IMR-90 (cell line): ENCODE results near the gene EML4. TPM values are rescaled to one million over a fixed set of nuclear protein-coding genes. Genes with fewer than 3 reads are reported as not detected.

ENCODE experiments used
- ATAC-seq: fragments of 200-7000 bp; cut with Tn5 transposase; 2 replicates; pipeline ENCODE4 v1.9.1; 2020; ENCODE audit warnings: low read depth, mild to moderate bottlenecking, moderate library complexity
- BruUV-seq: library from RNA; stranded (reverse); fragments of 400-500 nt; replicated peaks from 2 replicates; lab custom pipeline; 2021; lab: Mats Ljungman, UMichigan
- CTCF ChIA-PET: fragments of 300-600 bp; formaldehyde crosslinking; extraction: SDS; loops from one replicate; lab custom pipeline; 2021; ENCODE audit warnings: antibody characterized with exemption; lab: Yijun Ruan, JAX
- POLR2A ChIA-PET: fragments of 300-600 bp; sonication (Branson Sonifier 250); formaldehyde crosslinking; loops from one replicate; lab custom pipeline; 2022; ENCODE audit warnings: antibody characterized with exemption; ENCODE audit not compliant: unreplicated experiment; lab: Charles Lee
- DNase-seq: peaks from one replicate; pipeline ENCODE4 v3.0.0; 2013
- H2AFZ ChIP-seq: replicated peaks from 2 replicates; pipeline ENCODE3; 2013; ENCODE audit warnings: low read length, mild to moderate bottlenecking; ENCODE audit not compliant: poor library complexity
- H2AK5ac ChIP-seq: 2 replicates; pipeline ENCODE4 v1.6.1; 2013; ENCODE audit warnings: low read depth, low read length, inconsistent platforms
- H2AK9ac ChIP-seq: replicated peaks from 2 replicates; pipeline ENCODE3; 2013; ENCODE audit warnings: mild to moderate bottlenecking, low read depth, low read length, moderate library complexity; ENCODE audit not compliant: poor library complexity
- H2BK120ac ChIP-seq: 2 replicates; pipeline ENCODE4 v1.6.1; 2013; ENCODE audit warnings: low read depth, low read length, inconsistent platforms
- H2BK15ac ChIP-seq: 3 replicates; pipeline ENCODE4 v1.6.1; 2013; ENCODE audit warnings: low read depth, low read length, inconsistent platforms
- H2BK20ac ChIP-seq: 2 replicates; pipeline ENCODE4 v1.6.1; 2013; ENCODE audit warnings: low read depth, mild to moderate bottlenecking, inconsistent platforms, low read length, moderate library complexity
- H2BK5ac ChIP-seq: 2 replicates; pipeline ENCODE4 v1.6.1; 2013; ENCODE audit warnings: mild to moderate bottlenecking, low read depth, low read length, inconsistent platforms; ENCODE audit not compliant: poor library complexity, severe bottlenecking
- H3K14ac ChIP-seq: replicated peaks from 2 replicates; pipeline ENCODE4 v1.6.1; 2013; ENCODE audit warnings: low read depth, low read length, inconsistent platforms
- H3K18ac ChIP-seq: 2 replicates; pipeline ENCODE4 v1.6.1; 2013; ENCODE audit warnings: low read depth, low read length, control low read depth
- H3K23ac ChIP-seq: 2 replicates; pipeline ENCODE4 v1.6.1; 2013; ENCODE audit warnings: low read depth, low read length, inconsistent platforms
- H3K27ac ChIP-seq: 2 replicates; pipeline ENCODE4 v1.5.1; 2013; ENCODE audit warnings: mild to moderate bottlenecking, control low read depth, low read length; ENCODE audit not compliant: insufficient read depth
- H3K27me3 ChIP-seq: 2 replicates; pipeline ENCODE4 v1.6.1; 2013; ENCODE audit warnings: low read length; ENCODE audit not compliant: control insufficient read depth, insufficient read depth
- H3K36me3 ChIP-seq: 2 replicates; pipeline ENCODE4 v1.6.1; 2013; ENCODE audit warnings: low read length, mixed read lengths; ENCODE audit not compliant: control insufficient read depth, insufficient read depth
- H3K4ac ChIP-seq: 2 replicates; pipeline ENCODE4 v1.6.1; 2013; ENCODE audit warnings: low read depth, low read length, inconsistent platforms
- H3K4me1 ChIP-seq: 2 replicates; pipeline ENCODE4 v1.6.1; 2013; ENCODE audit warnings: low read length, mixed read lengths; ENCODE audit not compliant: control insufficient read depth, insufficient read depth
- H3K4me2 ChIP-seq: 2 replicates; pipeline ENCODE4 v1.6.1; 2013; ENCODE audit warnings: low read depth, mild to moderate bottlenecking, control low read depth, low read length, moderate library complexity
- H3K4me3 ChIP-seq: 2 replicates; pipeline ENCODE4 v1.5.1; 2013; ENCODE audit warnings: low read depth, mild to moderate bottlenecking, control low read depth, low read length, moderate library complexity; ENCODE audit not compliant: insufficient read depth
- H3K56ac ChIP-seq: 2 replicates; pipeline ENCODE4 v1.6.1; 2013; ENCODE audit warnings: low read length, inconsistent platforms; ENCODE audit not compliant: insufficient read depth; ENCODE audit errors: extremely low read depth
- H3K79me1 ChIP-seq, 2 experiments: 2 replicates each; pipeline ENCODE4 v1.6.1; 2013; ENCODE audit warnings: low read length in 2 of 2, inconsistent platforms in 1 of 2, low read depth in 1 of 2
- H3K9ac ChIP-seq: 2 replicates; pipeline ENCODE4 v1.6.1; 2013; ENCODE audit warnings: low read depth, low read length, control low read depth
- H3K9me1 ChIP-seq: 2 replicates; pipeline ENCODE4 v1.6.1; 2013; ENCODE audit warnings: low read length, inconsistent platforms; ENCODE audit not compliant: insufficient read depth
- H3K9me3 ChIP-seq: 2 replicates; pipeline ENCODE4 v1.6.1; 2013; ENCODE audit warnings: low read length; ENCODE audit not compliant: control insufficient read depth, insufficient read depth
- H4K20me1 ChIP-seq: 2 replicates; pipeline ENCODE4 v1.6.1; 2013; ENCODE audit warnings: low read length, inconsistent platforms; ENCODE audit not compliant: insufficient read depth
- H4K5ac ChIP-seq: 2 replicates; pipeline ENCODE4 v1.6.1; 2013; ENCODE audit warnings: mild to moderate bottlenecking, low read depth, low read length, control low read depth
- H4K8ac ChIP-seq, 2 experiments: 2 replicates each; pipeline ENCODE4 v1.6.1; 2013; ENCODE audit warnings: low read depth in 2 of 2, low read length in 2 of 2, control low read depth in 1 of 2, inconsistent platforms in 1 of 2
- H4K91ac ChIP-seq: 2 replicates; pipeline ENCODE4 v1.6.1; 2013; ENCODE audit warnings: low read depth, low read length, inconsistent platforms; ENCODE audit not compliant: insufficient read depth
- CHD1 ChIP-seq: IDR thresholded peaks from 2 replicates; pipeline ENCODE4 v1.6.1; 2012; ENCODE audit warnings: low read depth, low read length, improper control_type of control experiment
- WGBS, 2 experiments: methylation state at CpG; one replicate each; pipeline versions ENCODE4 v1.1.5 to v1.1.7; 2013; ENCODE audit warnings: missing lambda C conversion rate in 2 of 2; ENCODE audit not compliant: insufficient read length in 1 of 2; ENCODE audit errors: extremely low coverage in 2 of 2; 5-methylcytosine and 5-hydroxymethylcytosine counted together
- dilution Hi-C: fragments of 300-500 bp; cut with HindIII; formaldehyde crosslinking; loops from one replicate; pipeline ENCODE4 v1.14.3; 2018; ENCODE audit warnings: low sequenced_read_pairs; ENCODE audit not compliant: unreplicated experiment
- in situ Hi-C: fragments of 300-500 bp; cut with MboI; formaldehyde crosslinking; loops from 3 replicates; pipeline ENCODE4 v1.14.3; 2019; ENCODE audit warnings: low sequenced_read_pairs, inconsistent platforms, mixed read lengths
- intact Hi-C: fragments of 100-400 bp; cut with micrococcal nuclease; formaldehyde crosslinking; loops from 2 replicates; pipeline ENCODE4 v1.10.0; 2022
- polyA plus RNA-seq, 3 experiments: library from polyadenylated mRNA; depleted of rRNA; stranded (reverse); fragments of >200 nt; gene quantifications; 2 replicates each; pipeline ENCODE4 v1.2.3, GENCODE V29; 2012; ENCODE audit warnings: low replicate concordance in 1 of 3
- total RNA-seq: library from RNA; depleted of rRNA; stranded (reverse); fragments of >200 nt; gene quantifications from 2 replicates; pipeline ENCODE4 v1.2.3, GENCODE V29; 2012

Gene EML4
- total and polyA plus RNA-seq, 2 of the 4 experiments (the other 2 are of a cell fraction) = 29.7 to 73.7 TPM

GRCh38 chr2:42182654-42183308 lies 13.6 kb downstream of the EML4 start:
- H4K20me1 ChIP-seq = peaks cover 10% of the 10 kb centered on the region; the same call in 1 of the 2 replicates
- POLR2A ChIA-PET = no interaction called here

More at GRCh38 chr2:42182654-42183308, 13.6 kb downstream of the EML4 start:
- peaks cover 18% of the 10 kb centered on the region for H3K4me1 ChIP-seq
- H3K9ac ChIP-seq = no peak overlapping the region
- WGBS, 2 experiments = no CpG with 5 or more reads among the region's 2 CpGs
- peak overlapping the region; percentile 3 for H2BK5ac ChIP-seq
- no peak overlapping the region for H2BK20ac ChIP-seq
- no peak overlapping the region for H2AFZ ChIP-seq
- peaks cover 1% of the 10 kb centered on the region; the same call in 1 of the 2 replicates for H3K36me3 ChIP-seq
- intact Hi-C loops (no loop called here), dilution Hi-C loops (no loop called here), in situ Hi-C loops (no loop called here)
- CTCF ChIA-PET = no interaction called here
- H2AK5ac ChIP-seq = no peak overlapping the region; the same call in 1 of the 2 replicates
- no peak overlapping the region for H3K4me3 ChIP-seq
- H4K5ac ChIP-seq = no peak overlapping the region
- no peak overlapping the region for H4K91ac ChIP-seq
- no peak overlapping the region for H3K56ac ChIP-seq
- 0 out of 2 replicates have a peak overlapping the region, but pooled peaks have one; percentile 20 for H3K4ac ChIP-seq
- no peak overlapping the region for H2AK9ac ChIP-seq
- peaks cover 25 to 69% of the 10 kb centered on the region in 2 experiments for H3K79me1 ChIP-seq
- no TSS peak for BruUV-seq
- no peaks in the 10 kb centered on the region for H3K9me3 ChIP-seq
- no peak for ATAC-seq
- no peak for DNase-seq
- no peak overlapping the region for H4K8ac ChIP-seq
- no peak overlapping the region for H2BK15ac ChIP-seq
- no peak overlapping the region; the same call in 1 of the 2 replicates for H3K23ac ChIP-seq
- no peak overlapping the region for H2BK120ac ChIP-seq
- TF ChIP-seq CHD1 = no peak
- H3K27ac ChIP-seq = no peak overlapping the region
- no peaks in the 10 kb centered on the region for H3K27me3 ChIP-seq
- H3K18ac ChIP-seq = 0 out of 2 replicates have a peak overlapping the region, but pooled peaks have one; percentile 11
- H3K4me2 ChIP-seq = no peak overlapping the region
- H3K9me1 ChIP-seq = peaks cover 7% of the 10 kb centered on the region
- no peak overlapping the region for H3K14ac ChIP-seq
